ENCODE data around the gene KRT33B.

DNA sequence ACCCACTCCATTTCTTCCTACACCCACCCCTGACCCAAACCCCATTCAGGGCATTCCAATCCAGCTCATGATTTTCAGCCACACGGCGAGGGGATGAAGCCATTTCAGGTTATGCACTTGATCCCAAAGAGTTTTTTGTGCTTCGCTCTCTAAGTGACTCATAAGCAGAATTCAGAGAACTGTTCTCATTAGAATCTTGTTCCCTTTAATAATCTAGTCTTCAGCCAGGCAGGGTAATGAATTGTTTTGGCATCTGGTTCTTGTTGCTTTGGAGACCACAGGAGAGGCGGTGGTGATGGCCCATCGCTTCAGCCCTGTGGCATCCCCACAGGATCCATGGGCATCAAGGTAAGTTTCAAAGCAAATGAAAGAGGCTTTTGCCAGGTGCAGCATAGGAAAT lies 32.5 kb upstream of the KRT33B start:
- TF ChIP-seq, protein P1, sequence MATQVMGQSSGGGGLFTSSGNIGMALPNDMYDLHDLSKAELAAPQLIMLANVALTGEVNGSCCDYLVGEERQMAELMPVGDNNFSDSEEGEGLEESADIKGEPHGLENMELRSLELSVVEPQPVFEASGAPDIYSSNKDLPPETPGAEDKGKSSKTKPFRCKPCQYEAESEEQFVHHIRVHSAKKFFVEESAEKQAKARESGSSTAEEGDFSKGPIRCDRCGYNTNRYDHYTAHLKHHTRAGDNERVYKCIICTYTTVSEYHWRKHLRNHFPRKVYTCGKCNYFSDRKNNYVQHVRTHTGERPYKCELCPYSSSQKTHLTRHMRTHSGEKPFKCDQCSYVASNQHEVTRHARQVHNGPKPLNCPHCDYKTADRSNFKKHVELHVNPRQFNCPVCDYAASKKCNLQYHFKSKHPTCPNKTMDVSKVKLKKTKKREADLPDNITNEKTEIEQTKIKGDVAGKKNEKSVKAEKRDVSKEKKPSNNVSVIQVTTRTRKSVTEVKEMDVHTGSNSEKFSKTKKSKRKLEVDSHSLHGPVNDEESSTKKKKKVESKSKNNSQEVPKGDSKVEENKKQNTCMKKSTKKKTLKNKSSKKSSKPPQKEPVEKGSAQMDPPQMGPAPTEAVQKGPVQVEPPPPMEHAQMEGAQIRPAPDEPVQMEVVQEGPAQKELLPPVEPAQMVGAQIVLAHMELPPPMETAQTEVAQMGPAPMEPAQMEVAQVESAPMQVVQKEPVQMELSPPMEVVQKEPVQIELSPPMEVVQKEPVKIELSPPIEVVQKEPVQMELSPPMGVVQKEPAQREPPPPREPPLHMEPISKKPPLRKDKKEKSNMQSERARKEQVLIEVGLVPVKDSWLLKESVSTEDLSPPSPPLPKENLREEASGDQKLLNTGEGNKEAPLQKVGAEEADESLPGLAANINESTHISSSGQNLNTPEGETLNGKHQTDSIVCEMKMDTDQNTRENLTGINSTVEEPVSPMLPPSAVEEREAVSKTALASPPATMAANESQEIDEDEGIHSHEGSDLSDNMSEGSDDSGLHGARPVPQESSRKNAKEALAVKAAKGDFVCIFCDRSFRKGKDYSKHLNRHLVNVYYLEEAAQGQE (IDR thresholded peaks at IDR 0.05; ENCODE audit: insufficient read depth in 1 of 2, low read depth in 2 of 2, low read length in 2 of 2): no peak
- no peak for TF ChIP-seq POLR2AphosphoS5 (IDR thresholded peaks at IDR 0.05; ENCODE audit: low read depth, low read length)
- no peak for TF ChIP-seq TAF1 (IDR thresholded peaks at IDR 0.05; ENCODE audit: borderline replicate concordance, insufficient read depth, low read length)

Measured in PFSK-1 (cell line).